ENCODE data around the gene CAPZB.

Gene CAPZB

GRCh38 chr1:19400192-19400611, 85.1 kb downstream of the CAPZB start:
- DNase-seq (ENCODE audit: low read depth): peak; percentile 62
- no peak overlapping the region for H3K4me3 ChIP-seq (ENCODE audit: low read depth, low read length)
- no peak for TF ChIP-seq CTCF (IDR thresholded peaks at IDR 0.05; ENCODE audit: low read depth, low read length, missing control alignments)
- in situ Hi-C loops (cut with HindIII; ENCODE audit: low sequenced_read_pairs): no loop called here

GRCh38 chr1:19398309-19398760, 87.0 kb downstream of the CAPZB start:
- DNase-seq (ENCODE audit: low read depth): peak; percentile 96
- peak; percentile 67 for TF ChIP-seq CTCF (IDR thresholded peaks at IDR 0.05; ENCODE audit: low read depth, low read length, missing control alignments)
- no peak overlapping the region for H3K4me3 ChIP-seq (ENCODE audit: low read depth, low read length)
- in situ Hi-C loops (cut with HindIII; ENCODE audit: low sequenced_read_pairs): loop anchor here (5.0 kb wide), 1 partner anchor 229 kb away; no protein-coding TSS in a partner anchor

- DNase-seq (ENCODE audit: low read depth): no peak
- no peak for TF ChIP-seq CTCF (IDR thresholded peaks at IDR 0.05; ENCODE audit: low read depth, low read length, missing control alignments)
- no peak overlapping the region for H3K4me3 ChIP-seq (ENCODE audit: low read depth, low read length)
- in situ Hi-C loops (cut with HindIII; ENCODE audit: low sequenced_read_pairs): loop anchor here (5.0 kb wide), 1 partner anchor 230 kb away; no protein-coding TSS in a partner anchor
Observed at GRCh38 chr1:19397217-19397945, 88.0 kb downstream of the CAPZB start.

- in situ Hi-C loops (cut with HindIII; ENCODE audit: low sequenced_read_pairs): loop anchor here (5.0 kb wide), 1 partner anchor 231 kb away; no protein-coding TSS in a partner anchor
- no peak overlapping the region for H3K4me3 ChIP-seq (ENCODE audit: low read depth, low read length)
- no peak for TF ChIP-seq CTCF (IDR thresholded peaks at IDR 0.05; ENCODE audit: low read depth, low read length, missing control alignments)
- no peak for DNase-seq (ENCODE audit: low read depth)
Observed at GRCh38 chr1:19396280-19396679, 89.1 kb downstream of the CAPZB start.

GRCh38 chr1:19395678-19396192, 89.6 kb downstream of the CAPZB start:
- TF ChIP-seq CTCF (IDR thresholded peaks at IDR 0.05; ENCODE audit: low read depth, low read length, missing control alignments): peak; percentile 11
- in situ Hi-C loops (cut with HindIII; ENCODE audit: low sequenced_read_pairs): loop anchor here (5.0 kb wide), 1 partner anchor 232 kb away; no protein-coding TSS in a partner anchor
- no peak overlapping the region for H3K4me3 ChIP-seq (ENCODE audit: low read depth, low read length)
- DNase-seq (ENCODE audit: low read depth): no peak

- in situ Hi-C loops (cut with HindIII; ENCODE audit: low sequenced_read_pairs): no loop called here
Observed at GRCh38 chr1:19393046-19393445, 92.3 kb downstream of the CAPZB start.

More at GRCh38 chr1:19393046-19393445, 92.3 kb downstream of the CAPZB start:
- no peak overlapping the region for H3K4me3 ChIP-seq (ENCODE audit: low read depth, low read length)
- no peak for DNase-seq (ENCODE audit: low read depth)
- TF ChIP-seq CTCF (IDR thresholded peaks at IDR 0.05; ENCODE audit: low read depth, low read length, missing control alignments): no peak

Measured in astrocyte of the cerebellum (primary cell).